GM18499 (cell line): ENCODE results near the gene KIF18A.
"Not testable (repeated sequence)": the region's sequence is repeated elsewhere in the genome, so short reads cannot be mapped to it uniquely, and the experiment has no call there.

Source experiments
- ATAC-seq: cut with Tn5 transposase; IDR thresholded peaks from one replicate; pipeline ENCODE4 v1.9.1; 2021; ENCODE audit warnings: moderate number of reproducible peaks; ENCODE audit not compliant: insufficient read depth, unreplicated experiment

Gene KIF18A

DNA sequence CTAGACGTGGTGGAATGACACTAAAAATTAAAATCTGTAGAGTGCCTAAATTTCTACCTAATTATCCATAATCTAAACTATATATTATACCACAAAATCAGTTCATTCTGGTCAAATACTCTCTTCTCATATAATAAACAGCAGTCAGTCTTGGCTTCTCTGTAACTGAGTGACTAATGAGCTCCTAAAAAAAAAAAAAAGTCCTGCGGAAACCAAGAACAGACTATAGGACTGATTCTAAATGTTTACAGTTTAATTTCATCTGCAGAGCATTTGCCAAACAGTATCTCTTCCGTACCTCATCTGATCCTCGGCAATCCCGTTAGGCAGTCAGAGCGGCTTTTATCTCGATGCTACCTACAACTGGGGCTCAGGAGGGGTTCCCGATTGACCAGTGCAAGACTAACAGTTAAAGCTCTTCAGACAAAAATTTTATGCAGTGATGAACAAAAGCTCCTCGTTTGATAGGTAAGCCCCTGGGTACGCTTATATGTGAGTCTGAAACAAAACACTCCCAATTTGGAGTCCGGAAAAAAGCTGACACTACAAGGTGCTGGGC lies 686 bp downstream of the KIF18A start:
- no peak for ATAC-seq

DNA sequence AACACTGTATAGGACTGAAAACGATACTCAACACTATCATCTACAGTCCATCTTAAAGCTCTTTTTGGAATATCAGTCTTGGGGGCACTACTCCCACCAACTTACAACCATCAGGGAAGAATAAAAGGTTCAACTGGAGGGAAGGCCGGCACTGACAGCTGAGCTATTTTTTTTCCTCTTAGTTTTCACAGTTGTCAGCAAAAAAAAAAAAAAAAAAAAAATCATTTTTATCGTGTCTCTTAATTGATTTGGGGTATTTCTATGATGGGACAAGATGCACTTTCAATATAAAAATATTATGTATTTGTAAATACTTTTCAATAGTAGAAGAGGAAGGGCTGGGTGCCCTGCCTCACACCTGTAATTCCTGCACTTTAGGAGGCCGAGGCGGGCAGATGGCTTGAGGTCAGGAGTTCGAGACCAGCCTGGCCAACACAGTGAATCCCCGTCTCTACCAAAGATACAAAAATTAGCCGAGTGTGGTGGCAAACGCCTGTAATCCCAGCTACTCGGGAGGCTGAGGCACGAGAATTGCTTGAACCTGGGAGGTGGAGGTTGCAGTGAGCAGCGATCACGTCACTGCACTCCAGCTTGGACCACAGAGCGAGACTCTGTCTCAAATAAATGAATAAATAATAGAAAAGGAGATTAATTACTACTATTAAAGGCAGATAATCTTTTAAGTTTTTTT lies 1.5 kb downstream of the KIF18A start:
- ATAC-seq = no peak

DNA sequence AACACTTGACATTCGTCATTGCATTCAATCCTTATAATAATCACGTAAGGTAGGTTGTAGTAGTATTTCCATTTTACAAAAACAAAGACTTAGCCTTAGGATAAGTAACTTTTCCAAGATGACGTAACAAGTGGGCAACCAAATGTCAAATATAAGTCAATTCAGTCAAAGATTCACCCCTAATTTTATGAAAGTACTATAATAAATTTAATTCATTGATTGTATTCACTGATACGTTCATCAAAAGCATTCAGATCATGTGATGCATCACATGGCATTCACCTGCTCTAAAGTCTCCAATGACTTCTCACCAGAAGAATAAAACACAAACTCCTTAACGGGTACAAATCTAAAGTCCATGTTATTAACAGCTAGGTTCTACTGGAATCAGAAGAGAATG lies 2.1 kb downstream of the KIF18A start:
- no peak for ATAC-seq

DNA sequence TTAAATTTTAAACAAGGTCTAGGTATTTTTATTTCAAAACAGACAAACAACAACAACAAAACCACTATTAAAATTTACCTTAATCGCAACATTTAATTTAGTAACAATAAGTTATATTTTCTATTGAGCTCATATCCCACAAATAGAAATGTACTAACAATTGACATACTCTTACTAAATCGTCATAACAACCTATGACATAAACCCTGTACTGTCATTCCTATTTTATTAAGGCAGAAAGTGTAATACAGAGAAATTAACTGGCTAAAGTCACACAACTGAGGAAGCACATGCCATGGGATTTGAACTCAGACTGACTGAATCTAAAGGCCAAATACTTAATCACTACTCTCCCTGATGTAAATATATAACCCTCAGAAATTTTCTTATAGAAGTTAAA lies 3.0 kb downstream of the KIF18A start:
- no peak for ATAC-seq

DNA sequence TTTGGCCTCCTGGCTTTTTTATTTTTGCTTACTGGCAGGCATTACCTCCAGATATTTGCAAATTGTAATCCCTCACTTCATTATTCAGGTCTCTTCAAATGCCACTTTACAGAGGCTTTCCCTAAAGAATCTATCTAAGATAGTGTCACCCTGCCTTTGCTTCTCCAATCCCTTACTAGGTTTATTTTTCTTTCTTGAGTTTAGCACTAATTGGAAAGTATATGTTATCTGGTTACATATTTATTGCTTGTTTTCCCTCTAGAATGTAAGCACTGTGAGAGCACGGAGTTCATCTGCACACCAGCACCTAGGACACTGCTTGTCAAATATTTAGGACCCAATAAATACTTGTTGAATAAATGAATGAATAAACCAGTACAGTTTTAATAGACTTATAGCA lies 3.5 kb downstream of the KIF18A start:
- no peak for ATAC-seq

DNA sequence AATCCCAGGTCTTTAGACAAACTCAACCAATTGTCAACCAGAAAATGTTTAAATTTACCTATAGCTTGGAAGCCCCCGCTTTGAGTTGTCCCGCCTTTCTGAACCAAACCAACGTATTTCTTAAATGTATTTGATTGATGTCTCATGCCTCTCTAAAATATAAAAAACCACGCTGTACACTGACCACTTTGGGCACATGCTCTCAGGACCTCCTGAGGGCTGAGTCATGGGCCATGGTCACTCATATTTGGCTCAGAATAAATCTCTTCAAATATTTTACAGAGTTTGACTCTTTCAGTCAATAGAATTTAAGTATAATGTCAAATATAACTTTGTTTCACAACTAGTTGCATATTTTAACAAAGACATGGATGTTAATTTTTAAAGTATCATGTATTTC lies 5.7 kb downstream of the KIF18A start:
- not testable (repeated sequence) for ATAC-seq

DNA sequence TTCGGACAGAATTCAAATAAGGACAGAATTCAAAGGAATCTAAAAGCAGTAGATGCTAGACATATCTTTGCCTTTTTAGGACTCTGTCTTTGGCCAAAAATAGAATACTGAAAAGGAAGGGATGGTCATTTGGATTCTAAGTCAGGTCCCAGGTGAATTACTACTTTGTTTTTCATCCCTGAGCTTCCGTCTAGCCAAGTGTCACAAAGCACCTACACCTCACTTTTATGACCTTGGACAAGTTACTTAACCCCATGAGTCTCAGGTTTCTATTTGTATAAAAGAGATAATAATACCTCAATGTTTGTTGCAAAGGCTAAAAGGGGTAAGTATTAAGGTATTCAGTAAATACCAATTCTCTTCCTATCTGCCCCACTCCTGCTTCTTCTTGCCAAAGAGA lies 7.3 kb downstream of the KIF18A start:
- no peak for ATAC-seq

DNA sequence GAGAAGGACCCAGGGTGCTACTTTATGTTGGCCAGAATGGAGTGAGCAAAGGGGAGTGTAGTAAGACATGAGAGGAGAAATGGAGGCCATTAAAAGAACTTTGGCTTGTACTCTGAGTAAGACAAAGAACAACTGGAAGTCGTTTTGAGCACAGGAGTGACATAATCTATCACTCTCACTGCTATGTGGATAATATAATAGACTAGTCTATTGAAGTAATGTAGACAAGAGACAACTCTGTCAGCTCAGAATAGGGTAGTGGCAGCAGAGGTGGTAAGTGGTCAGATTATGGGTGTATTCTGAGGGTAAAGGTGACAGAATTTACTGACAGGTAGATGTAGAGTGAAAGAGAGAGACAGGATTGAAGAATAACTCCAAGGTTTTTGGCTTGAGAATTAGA lies 8.2 kb downstream of the KIF18A start:
- ATAC-seq = no peak

DNA sequence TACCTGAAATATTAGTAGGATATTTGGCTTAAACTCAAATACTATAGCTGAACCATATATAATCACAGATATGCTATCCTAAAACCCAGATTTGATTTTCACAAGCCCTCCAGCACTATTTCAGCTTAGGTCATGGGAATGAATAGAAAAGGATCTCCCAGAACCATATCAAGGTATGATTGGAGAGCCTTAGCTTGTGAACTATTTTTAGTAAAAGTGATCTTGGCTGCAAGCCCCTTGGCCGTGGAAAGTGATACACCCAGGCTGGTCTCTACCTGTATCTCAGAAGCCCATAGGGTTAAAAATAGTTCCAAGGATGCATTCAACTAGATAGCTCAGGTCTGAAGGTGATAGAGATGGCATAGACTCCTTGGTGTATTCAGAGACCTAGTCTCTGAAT lies 9.7 kb downstream of the KIF18A start:
- ATAC-seq = no peak

DNA sequence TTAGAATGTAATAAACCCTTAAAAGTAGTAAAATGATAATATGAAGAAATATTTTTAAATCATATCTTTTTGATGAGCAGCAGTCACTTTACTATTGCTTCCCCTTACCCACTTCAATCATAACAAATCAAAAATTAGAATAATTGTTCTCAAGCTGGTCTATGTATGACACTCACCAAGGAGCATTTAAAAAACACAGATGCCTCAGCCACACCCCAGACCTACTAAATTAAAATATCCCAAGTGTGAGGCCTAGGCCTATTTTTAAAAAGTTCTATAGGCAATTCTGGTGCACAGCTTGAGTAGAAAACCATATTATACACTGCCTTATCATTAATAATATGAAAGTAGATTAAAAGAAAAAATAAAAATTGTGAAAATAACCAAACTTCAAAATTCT lies 15.2 kb downstream of the KIF18A start:
- no peak for ATAC-seq

DNA sequence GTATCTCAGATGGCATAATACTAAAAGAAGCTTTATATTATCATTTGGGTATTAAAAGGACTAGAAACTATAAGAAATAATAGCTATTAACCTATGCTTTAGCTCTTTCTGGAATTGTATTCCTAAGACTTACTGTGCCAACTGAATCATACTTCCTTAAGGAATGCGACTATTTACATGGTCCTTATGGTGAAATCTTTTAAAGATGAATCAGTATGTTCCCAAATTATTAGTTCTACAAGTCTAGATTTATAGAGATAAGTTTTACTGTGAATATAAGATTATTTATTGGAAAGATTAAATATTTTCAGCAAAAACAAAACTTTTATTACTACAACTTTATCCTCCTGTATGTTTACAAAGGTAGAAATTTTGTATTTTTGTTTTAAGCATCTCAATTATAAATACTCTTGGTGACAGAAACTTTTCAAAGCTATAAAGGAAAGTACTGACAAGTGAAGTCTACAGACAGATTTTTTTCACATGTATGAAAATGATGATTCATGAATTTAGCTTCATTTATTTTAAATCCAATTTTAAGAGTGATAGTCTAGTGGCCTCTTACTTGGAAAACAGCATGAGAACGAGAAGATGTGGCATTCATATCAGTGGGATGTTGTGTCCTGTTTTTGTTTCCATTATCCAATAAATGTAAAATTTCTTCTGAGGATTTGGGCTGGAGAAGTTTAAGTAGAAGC lies 17.8 kb downstream of the KIF18A start:
- ATAC-seq = no peak

DNA sequence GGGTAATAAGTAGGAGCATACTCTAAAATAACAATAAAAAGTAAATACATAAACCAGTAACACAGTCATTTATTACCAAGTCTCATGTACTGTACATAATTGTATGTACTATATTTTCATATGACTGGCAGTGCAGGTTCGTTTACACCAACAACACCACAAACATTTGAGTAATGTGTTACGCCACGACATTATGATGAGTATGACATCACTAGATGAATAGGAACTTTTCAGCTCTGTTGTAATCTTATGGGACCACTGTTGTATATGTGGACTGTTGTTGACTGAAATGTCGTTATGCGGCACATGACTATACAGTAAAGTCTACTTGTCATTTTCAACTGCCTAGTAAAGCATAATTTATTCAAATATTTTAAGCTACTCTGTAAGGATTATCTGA lies 18.6 kb downstream of the KIF18A start:
- no peak for ATAC-seq

DNA sequence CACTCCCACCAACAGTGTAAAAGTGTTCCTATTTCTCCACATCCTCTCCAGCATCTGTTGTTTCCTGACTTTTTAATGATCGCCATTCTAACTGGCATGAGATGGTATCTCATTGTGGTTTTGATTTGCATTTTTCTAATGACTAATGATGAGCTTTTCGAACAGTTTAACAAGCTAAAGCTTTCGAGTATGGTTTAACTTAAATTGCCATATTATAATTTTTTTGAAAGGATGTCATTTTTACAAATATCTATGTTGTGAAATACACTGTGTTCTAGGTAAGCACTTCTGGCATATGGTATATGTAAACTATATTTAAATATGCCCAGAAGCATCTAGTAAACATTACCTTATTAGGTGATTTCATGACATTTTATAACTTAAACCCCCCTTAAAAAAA lies 20.3 kb downstream of the KIF18A start:
- not testable (repeated sequence) for ATAC-seq

DNA sequence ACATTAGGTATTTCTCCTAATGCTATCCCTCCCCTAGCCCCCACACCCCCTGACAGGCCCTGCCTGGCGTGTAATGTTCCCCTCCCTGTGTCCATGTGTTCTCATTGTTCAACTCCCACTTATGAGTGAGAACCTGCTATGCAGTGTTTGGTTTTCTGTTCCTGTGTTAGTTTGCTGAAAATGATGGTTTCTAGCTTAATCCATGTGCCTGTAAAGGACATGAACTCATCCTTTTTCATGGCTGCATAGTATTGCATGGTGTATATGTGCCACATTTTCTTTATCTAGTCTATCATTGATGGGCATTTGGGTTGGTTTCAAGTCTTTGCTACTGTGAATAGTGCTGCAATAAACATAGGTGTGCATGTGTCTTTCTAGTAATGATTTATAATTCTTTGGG lies 20.8 kb downstream of the KIF18A start:
- not testable (repeated sequence) for ATAC-seq

DNA sequence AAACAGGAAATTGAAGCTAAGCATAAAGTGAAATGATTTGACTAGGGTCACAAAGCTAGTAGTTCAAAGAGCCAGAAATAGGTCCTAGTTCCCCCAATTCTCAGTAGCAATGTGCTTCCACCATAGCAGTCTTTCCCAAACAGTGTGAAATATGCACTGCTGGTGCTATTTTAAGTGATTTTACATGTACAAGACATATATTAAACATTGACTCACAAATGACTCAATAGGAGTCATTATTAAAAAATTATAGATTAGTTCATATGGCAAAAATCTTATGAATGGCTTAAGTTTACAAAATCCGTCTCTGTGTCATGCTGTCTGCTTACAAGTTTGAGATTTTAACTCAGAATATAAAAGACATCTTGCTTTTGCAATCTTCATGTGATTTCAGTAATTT lies 21.4 kb downstream of the KIF18A start:
- ATAC-seq = no peak

DNA sequence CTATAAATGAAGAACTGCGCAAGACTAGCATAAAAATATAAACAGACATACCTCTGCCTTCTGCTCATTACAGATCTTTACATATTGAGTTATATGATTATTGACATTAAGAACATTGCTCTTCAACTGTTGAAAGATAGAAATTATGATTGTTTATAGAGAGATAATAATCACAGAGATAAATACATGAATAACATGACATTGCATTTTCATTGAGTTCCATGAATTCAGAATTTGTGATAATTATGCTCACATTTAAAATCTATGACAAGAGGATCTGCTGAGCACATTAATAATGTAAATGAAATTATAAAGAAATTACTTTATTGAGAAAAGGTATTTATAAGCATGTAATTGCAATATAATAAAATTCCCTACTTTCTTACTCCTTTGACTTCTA lies 24.8 kb downstream of the KIF18A start:
- no peak for ATAC-seq

DNA sequence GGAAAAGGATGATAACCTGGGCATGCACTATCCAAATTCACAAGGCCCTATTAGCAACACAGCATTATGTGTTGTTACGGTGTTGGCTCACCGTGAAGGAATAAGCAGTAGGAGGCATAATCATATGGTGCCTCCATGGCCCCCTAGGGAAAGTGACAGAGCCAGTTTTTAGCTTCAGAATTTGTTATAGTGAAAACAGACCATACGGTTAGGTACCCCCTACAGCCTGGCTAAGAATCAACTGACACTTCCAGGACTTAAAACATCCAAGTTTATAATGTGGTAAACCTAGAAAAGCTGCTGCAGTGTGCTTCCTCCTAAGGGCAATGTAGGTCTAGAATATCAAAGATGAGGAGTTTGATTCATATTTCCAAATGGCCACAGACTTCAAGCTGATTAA lies 30.4 kb downstream of the KIF18A start:
- ATAC-seq = no peak

DNA sequence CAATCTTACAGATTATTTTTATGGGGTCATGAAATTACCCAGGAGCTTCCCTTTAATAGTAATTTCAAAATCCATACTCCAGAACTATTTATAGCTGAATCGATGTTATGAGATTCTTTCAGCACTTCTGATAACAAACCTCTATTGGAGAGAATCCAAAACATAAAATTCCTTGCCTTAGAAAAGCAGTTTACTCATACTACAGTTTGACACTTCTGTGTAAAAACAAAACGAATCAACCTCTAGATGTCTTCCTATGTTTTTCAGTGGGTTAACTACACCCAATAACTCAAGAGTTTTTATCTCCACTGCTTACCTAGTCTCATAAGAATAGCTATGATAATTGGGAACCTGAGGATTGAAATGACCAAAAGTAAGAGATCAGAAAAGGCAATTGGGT lies 35.6 kb downstream of the KIF18A start:
- ATAC-seq = no peak

DNA sequence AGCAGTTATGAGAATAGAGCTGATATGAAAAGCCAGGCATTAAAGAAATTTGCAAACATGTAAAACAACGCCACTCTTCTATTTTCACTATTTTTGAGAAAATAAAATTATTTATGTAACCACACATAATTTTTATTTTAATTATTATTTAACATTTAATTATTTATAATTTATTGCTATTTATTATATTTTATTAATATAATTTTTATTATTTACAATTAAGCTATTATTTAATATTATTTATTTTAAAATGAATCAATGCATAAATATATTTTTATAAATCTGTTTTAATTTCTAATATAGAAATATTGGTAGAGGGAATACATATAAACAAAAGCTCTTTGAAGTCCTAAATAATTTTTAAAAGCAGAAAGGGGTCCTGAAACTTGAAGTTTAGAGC lies 36.7 kb downstream of the KIF18A start:
- no peak for ATAC-seq

DNA sequence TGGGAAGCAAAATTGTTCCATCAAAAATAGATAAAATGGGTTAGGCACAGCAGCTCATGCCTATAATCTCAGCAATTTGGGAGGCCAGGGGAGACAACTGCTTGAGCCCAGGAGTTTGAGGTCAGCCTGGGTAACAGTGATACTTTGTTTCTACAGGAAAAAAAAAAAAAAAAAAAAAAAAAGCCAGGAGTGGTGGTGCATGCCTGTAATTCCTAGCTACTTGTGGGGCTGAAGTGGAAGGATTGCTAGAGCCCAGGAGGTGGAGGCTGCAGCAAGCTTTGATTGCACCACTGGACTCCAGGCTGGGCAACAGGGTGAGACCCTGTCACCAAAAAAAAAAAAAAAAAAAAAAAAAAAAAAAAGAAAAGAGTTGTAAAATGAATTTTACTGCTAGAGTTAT lies 49.6 kb downstream of the KIF18A start:
- ATAC-seq = no peak

DNA sequence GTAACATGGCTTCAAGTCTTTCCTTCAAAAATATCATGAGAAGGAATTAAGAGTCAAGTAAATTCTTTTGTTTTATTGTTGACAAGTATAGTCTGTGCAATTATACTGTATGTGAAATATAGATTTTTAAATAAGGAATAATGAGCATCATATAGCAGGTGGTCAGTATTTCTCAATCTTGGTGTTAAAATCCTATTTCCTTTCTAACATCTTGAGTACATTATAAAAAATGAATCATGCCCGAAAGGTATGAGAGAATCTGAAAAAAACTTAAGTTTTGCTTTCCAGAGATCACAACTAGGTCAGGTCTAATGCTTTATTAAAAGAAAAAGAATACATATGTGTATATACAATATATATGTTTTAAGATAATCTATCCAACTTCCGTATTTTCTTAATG lies 53.1 kb downstream of the KIF18A start:
- ATAC-seq = no peak
